Heart left ventricle (tissue), 16 donors: Measurements from ENCODE around the gene SRBD1. TPM values are rescaled to one million over a fixed set of nuclear protein-coding genes. Genes with fewer than 3 reads are reported as not detected.

Experiments used
- ATAC-seq, 4 donors: fragments of 200-7000 bp; cut with Tn5 transposase; one replicate each; pipeline ENCODE4 v1.9.1; 2020 to 2022; ENCODE audit warnings: moderate library complexity in 4 of 4, mild to moderate bottlenecking in 3 of 4, moderate number of reproducible peaks in 1 of 4
- DNase-seq, 5 donors: peaks; one replicate each; pipeline ENCODE4 v3.0.0-alpha.2; 2020
- H3K27ac ChIP-seq, 12 donors: fragments of 200-600 bp; sonication (generic) in 4 of 12; one replicate each; pipeline versions ENCODE4 v1.5.0 to v1.8.0; 2016 to 2022; ENCODE audit warnings: mild to moderate bottlenecking in 2 of 12
- H3K27me3 ChIP-seq, 9 donors: fragments of 200-600 bp; sonication (generic) in 2 of 9; one replicate each; pipeline versions ENCODE4 v1.5.1 to v1.8.0; 2016 to 2022; ENCODE audit warnings: mild to moderate bottlenecking in 3 of 9
- H3K36me3 ChIP-seq, 9 donors: fragments of 200-600 bp; sonication (generic) in 2 of 9; one replicate each; pipeline versions ENCODE4 v1.5.0 to v1.8.0; 2018 to 2022; ENCODE audit warnings: mild to moderate bottlenecking in 2 of 9
- H3K4me1 ChIP-seq, 12 donors: fragments of 200-600 bp; sonication (generic) in 4 of 12; one replicate each; pipeline versions ENCODE4 v1.5.0 to v1.8.0; 2016 to 2022; ENCODE audit warnings: mild to moderate bottlenecking in 3 of 12
- H3K4me3 ChIP-seq, 12 donors: fragments of 200-600 bp; sonication (generic) in 4 of 12; one replicate each; pipeline versions ENCODE4 v1.5.0 to v1.8.0; 2017 to 2022; ENCODE audit warnings: mild to moderate bottlenecking in 9 of 12, moderate library complexity in 4 of 12
- H3K9me3 ChIP-seq, 12 donors: fragments of 200-600 bp; sonication (generic) in 4 of 12; one replicate each; pipeline versions ENCODE4 v1.5.0 to v1.8.0; 2016 to 2022; ENCODE audit warnings: mild to moderate bottlenecking in 1 of 12
- POLR2A ChIP-seq, 2 donors: fragments of 450-650 bp; IDR thresholded peaks; one replicate each; pipeline ENCODE4 v1.6.1; 2017; ENCODE audit warnings: antibody characterized with exemption in 2 of 2, mild to moderate bottlenecking in 2 of 2, moderate library complexity in 2 of 2
- WGBS, 4 donors: extraction: QIAGEN DNeasy Blood & Tissue Kit in 2 of 4; methylation state at CpG; one replicate each; pipeline versions ENCODE4 v1.1.5 to v1.1.7; 2013 to 2018; 5-methylcytosine and 5-hydroxymethylcytosine counted together
- intact Hi-C, 10 donors: fragments of 100-400 bp; cut with DNase I; formaldehyde crosslinking; loops; one replicate each; pipeline versions ENCODE4 v1.11.1 to v1.14.2; 2022
- polyA plus RNA-seq, 2 donors: library from polyadenylated mRNA; stranded (reverse); fragments of 200-250 nt; gene quantifications; one replicate each; pipeline ENCODE4 v1.2.3, GENCODE V29; 2013
- total RNA-seq, 9 donors: library from RNA; depleted of rRNA in 2 of 9; stranded (reverse); fragments of >200 nt in 2 of 9; fragmentation: NEBNext Ultra II Directional in 3 of 9; extraction: Animal tissue kit (Norgen Biotek cat#: 25700) in 3 of 9; gene quantifications; one replicate each; pipeline versions ENCODE4 v1.1.0 to v1.2.4, GENCODE V29; 2016 to 2023
- TF ChIP-seq, protein P1 (sequence below), 12 donors: fragments of 200-600 bp; sonication (generic) in 4 of 12; IDR thresholded peaks; one replicate each; pipeline versions ENCODE4 v1.5.0 to v1.8.0; 2018 to 2022; ENCODE audit warnings: antibody characterized with exemption in 12 of 12, mild to moderate bottlenecking in 5 of 12
- donor health status: ischemic (EF 13 %, LVEDD 7.1; RV severe dilation, severe dysfunction).
- donor health status: healthy with polysubstance abuse.
- donor health status: DM: no; HTN: yes; CAD: no.
- donor health status: DM: no; HTN: no; CAD: no.
- donor health status: ischemic (EF 25% LVEDD 6.9; RV normal size, moderate dysfunction).
- donor health status: ischemic (EF 25% LVEDD 5.7; RV mildly dilated, moderate dysfunction).
- donor health status: healthy.
- donor health status: DM: yes; HTN: yes; CAD: no.
- donor health status: ischemic (EF 35%, LVEDD 5.7; RV mildly dilated, moderate dysfunction).
- donor health status: nonischemic (EF 11% LVEDD 7.7; RV severe dilation, severe dysfunction).
- donor health status: DM: yes; HTN: yes; CAD: no.
- donor health status: PGD.
- donor health status: ischemic (EF 29% LVEDD 5.4; RV normal size, mild dysfunction).
- donor health status: nonischemic (EF 23%, LVEDD 6.1; RV moderate dilation, normal function).

The SRBD1 gene
- total and polyA plus RNA-seq, 11 donors: 3.0 to 16.9 (median 10.2) TPM

GRCh38 chr2:45586600-45586999 is 24.5 kb downstream of the SRBD1 start:
- DNase-seq: no peak
- Histone ChIP-seq H3K4me1 (peaks cover 0 to 23% (median 0%) of the 10 kb centered on the region in 12 donors), H3K9me3 (no peaks in the 10 kb centered on the region), H3K36me3 (peaks cover 0 to 6% (median 0%) of the 10 kb centered on the region in 9 donors), H3K4me3 (no peak overlapping the region), H3K27me3 (no peaks in the 10 kb centered on the region), H3K27ac (no peak overlapping the region)
- 96 to 98% (median 98%) methylated on average over 5 of the region's 5 CpGs for WGBS, 4 donors
- ATAC-seq: no peak
- intact Hi-C loops: loop anchor here in 1 of 10 donors (5.0 kb wide), 1 partner anchor 351 kb away; no protein-coding TSS in a partner anchor
- TF ChIP-seq, protein P1, sequence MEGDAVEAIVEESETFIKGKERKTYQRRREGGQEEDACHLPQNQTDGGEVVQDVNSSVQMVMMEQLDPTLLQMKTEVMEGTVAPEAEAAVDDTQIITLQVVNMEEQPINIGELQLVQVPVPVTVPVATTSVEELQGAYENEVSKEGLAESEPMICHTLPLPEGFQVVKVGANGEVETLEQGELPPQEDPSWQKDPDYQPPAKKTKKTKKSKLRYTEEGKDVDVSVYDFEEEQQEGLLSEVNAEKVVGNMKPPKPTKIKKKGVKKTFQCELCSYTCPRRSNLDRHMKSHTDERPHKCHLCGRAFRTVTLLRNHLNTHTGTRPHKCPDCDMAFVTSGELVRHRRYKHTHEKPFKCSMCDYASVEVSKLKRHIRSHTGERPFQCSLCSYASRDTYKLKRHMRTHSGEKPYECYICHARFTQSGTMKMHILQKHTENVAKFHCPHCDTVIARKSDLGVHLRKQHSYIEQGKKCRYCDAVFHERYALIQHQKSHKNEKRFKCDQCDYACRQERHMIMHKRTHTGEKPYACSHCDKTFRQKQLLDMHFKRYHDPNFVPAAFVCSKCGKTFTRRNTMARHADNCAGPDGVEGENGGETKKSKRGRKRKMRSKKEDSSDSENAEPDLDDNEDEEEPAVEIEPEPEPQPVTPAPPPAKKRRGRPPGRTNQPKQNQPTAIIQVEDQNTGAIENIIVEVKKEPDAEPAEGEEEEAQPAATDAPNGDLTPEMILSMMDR (IDR thresholded peaks at IDR 0.05): no peak
- TF ChIP-seq POLR2A (IDR thresholded peaks at IDR 0.05): no peak

DNA sequence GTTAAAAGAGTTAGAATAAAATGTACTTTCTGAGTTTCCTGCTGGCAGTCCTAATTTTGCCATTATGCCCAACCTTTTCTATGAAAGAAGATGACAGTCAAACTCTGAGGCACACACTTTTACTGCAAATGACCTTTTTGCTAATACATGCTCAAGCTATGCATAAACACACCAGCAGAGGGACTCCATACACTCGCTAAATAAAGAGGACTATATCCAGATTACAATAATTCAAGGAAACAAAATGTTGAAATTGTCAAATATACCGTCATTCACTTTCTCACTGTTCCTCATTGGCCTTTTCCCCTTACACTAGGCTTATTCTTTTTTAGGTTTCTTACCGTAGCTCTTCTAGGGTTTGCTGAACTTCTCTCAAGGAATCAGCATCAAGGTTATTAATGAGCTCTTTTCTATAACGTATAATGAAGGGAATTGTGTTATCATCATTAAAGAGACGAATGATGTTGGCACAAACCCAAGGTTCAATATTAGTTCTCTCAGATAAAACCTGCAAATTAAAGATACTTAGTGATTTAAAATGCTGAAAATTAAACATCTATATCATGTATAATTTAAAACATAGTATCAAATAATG is 25.7 kb downstream of the SRBD1 start:
- intact Hi-C loops: loop anchor here in 3 of 10 donors (2.0 to 5.0 kb wide), 3 partner anchors 25 to 352 kb away; partner anchors contain the start of gene SRBD1 (in 1 of the 3)
- H3K9me3 ChIP-seq: no peaks in the 10 kb centered on the region
- TF ChIP-seq, protein P1 (IDR thresholded peaks at IDR 0.05): peak; percentile 43 to 76 (median 66)
- no peak for TF ChIP-seq POLR2A (IDR thresholded peaks at IDR 0.05)
- H3K4me1 ChIP-seq: peaks cover 0 to 23% (median 0%) of the 10 kb centered on the region in 12 donors
- H3K36me3 ChIP-seq: peaks cover 0 to 16% (median 0%) of the 10 kb centered on the region in 9 donors
- no peaks in the 10 kb centered on the region for H3K27me3 ChIP-seq
- no peak overlapping the region for H3K27ac ChIP-seq
- ATAC-seq: peak in 3 of 4 donors; percentile 58 to 70 (median 65)
- 28 to 47% (median 31%) methylated on average over 5 of the region's 5 CpGs for WGBS, 4 donors
- no peak for DNase-seq
- H3K4me3 ChIP-seq: peak overlapping the region in 1 of 12 donors; percentile 13

DNA sequence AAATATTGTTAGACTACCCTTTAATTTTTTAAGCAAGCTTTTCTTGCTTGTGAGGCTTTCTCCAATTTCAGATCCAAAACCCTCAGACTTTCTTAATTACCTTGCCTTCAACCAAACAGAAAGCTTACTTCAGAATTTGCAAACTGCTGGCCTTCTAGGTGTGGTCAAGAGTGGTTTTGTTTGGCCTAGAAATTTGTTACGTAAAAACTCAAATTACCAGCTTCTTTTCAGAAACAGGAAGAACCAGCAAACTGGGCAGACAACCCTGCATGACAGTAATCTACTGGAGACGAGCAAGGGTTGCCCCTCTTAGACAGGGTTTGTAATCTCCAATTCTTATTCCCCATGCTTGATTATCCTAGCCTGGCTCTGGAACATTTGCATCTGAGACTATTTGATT is 27.1 kb downstream of the SRBD1 start:
- DNase-seq (no peak), ATAC-seq (no peak)
- WGBS, 4 donors: 89 to 95% (median 89%) methylated on average over 2 of the region's 2 CpGs
- Histone ChIP-seq H3K27ac (peak overlapping the region in 1 of 12 donors; percentile 53), H3K4me3 (no peak overlapping the region), H3K9me3 (no peaks in the 10 kb centered on the region), H3K27me3 (no peaks in the 10 kb centered on the region), H3K36me3 (peaks cover 0 to 26% (median 9%) of the 10 kb centered on the region in 9 donors), H3K4me1 (peaks cover 0 to 23% (median 0%) of the 10 kb centered on the region in 12 donors)
- intact Hi-C loops: loop anchor here in 2 of 10 donors (2.0 kb wide), 2 partner anchors 27 to 59 kb away; partner anchors contain the start of gene SRBD1 (in 1 of the 2)
- TF ChIP-seq, protein P1 (IDR thresholded peaks at IDR 0.05): no peak
- TF ChIP-seq POLR2A (IDR thresholded peaks at IDR 0.05): no peak

- Histone ChIP-seq H3K27me3 (no peaks in the 10 kb centered on the region), H3K4me1 (peaks cover 0 to 13% (median 0%) of the 10 kb centered on the region in 12 donors), H3K9me3 (no peaks in the 10 kb centered on the region), H3K27ac (no peak overlapping the region), H3K4me3 (no peak overlapping the region), H3K36me3 (peaks cover 0 to 40% (median 9%) of the 10 kb centered on the region in 9 donors)
- 98 to 100% (median 100%) methylated on average over 1 of the region's 1 CpG for WGBS, 4 donors
- DNase-seq (no peak), ATAC-seq (no peak)
- no peak for TF ChIP-seq POLR2A (IDR thresholded peaks at IDR 0.05)
- TF ChIP-seq, protein P1 (IDR thresholded peaks at IDR 0.05): no peak
- intact Hi-C loops: no loop called here
Observed at GRCh38 chr2:45582522-45582921, 28.5 kb downstream of the SRBD1 start.
